CD4-positive, alpha-beta T cell (primary cell): Measurements from ENCODE around the gene DCP1B. TPM values are rescaled to one million over a fixed set of nuclear protein-coding genes. Genes with fewer than 3 reads are reported as not detected.
A peak's percentile ranks its signal among the peaks of the same experiment; 100 is the strongest.

Source experiments
- ATAC-seq: fragments of 200-7000 bp; cut with Tn5 transposase; one replicate; pipeline ENCODE4 v1.10.0; 2022; ENCODE audit warnings: mild to moderate bottlenecking; ENCODE audit not compliant: poor library complexity
- CTCF ChIA-PET: fragments of 350-600 bp; sonication (Branson Sonifier 250); formaldehyde crosslinking; loops from one replicate; lab custom pipeline; 2021; ENCODE audit warnings: antibody characterized with exemption, inconsistent platforms; lab: Charles Lee
- POLR2A ChIA-PET: fragments of 350-600 bp; sonication (Branson Sonifier 250); formaldehyde crosslinking; loops from one replicate; lab custom pipeline; 2021; ENCODE audit warnings: antibody characterized with exemption, inconsistent platforms; lab: Charles Lee
- DNase-seq, 14 experiments: peaks; one replicate each; pipeline ENCODE4 v3.0.0-alpha.2; 2013 to 2020; ENCODE audit warnings: mixed read lengths in 2 of 14
- H3K27ac ChIP-seq, 2 donors: one replicate each; pipeline versions ENCODE4 v1.5.1 to v1.7.0; 2013; ENCODE audit warnings: low read length in 2 of 2, low read depth in 1 of 2, mild to moderate bottlenecking in 1 of 2
- H3K27me3 ChIP-seq, 2 experiments: 1 replicate in 1 of 2; 2 replicates in 1 of 2; pipeline versions ENCODE4 v1.6.1 to v1.7.0; 2013; ENCODE audit warnings: low read length in 2 of 2, control low read depth in 1 of 2, mild to moderate bottlenecking in 1 of 2, moderate library complexity in 1 of 2; ENCODE audit not compliant: insufficient read depth in 2 of 2, control insufficient read depth in 1 of 2
- H3K36me3 ChIP-seq: one replicate; pipeline ENCODE4 v1.6.1; 2013; ENCODE audit warnings: low read length, control low read depth; ENCODE audit not compliant: insufficient read depth
- H3K4me1 ChIP-seq: one replicate; pipeline ENCODE4 v1.6.1; 2013; ENCODE audit warnings: low read length, control low read depth; ENCODE audit not compliant: insufficient read depth
- H3K4me3 ChIP-seq: one replicate; pipeline ENCODE4 v1.5.1; 2013; ENCODE audit warnings: mild to moderate bottlenecking, low read length, moderate library complexity
- H3K9me3 ChIP-seq, 2 experiments: 1 replicate in 1 of 2; 2 replicates in 1 of 2; pipeline versions ENCODE4 v1.6.1 to v1.7.0; 2013; ENCODE audit warnings: low read length in 2 of 2, mild to moderate bottlenecking in 2 of 2, control low read depth in 1 of 2, moderate library complexity in 1 of 2; ENCODE audit not compliant: control insufficient read depth in 1 of 2, insufficient read depth in 1 of 2
- H3K27ac Mint-ChIP-seq: one replicate; pipeline ENCODE4 v1.8.0; 2020; ENCODE audit warnings: mixed read lengths
- H3K27me3 Mint-ChIP-seq: one replicate; pipeline ENCODE4 v1.8.0; 2021; ENCODE audit warnings: mixed read lengths
- H3K36me3 Mint-ChIP-seq: one replicate; pipeline ENCODE4 v1.8.0; 2021; ENCODE audit warnings: low read depth, mixed read lengths
- H3K4me1 Mint-ChIP-seq: one replicate; pipeline ENCODE4 v1.8.0; 2021; ENCODE audit warnings: low read depth, mixed read lengths
- H3K4me3 Mint-ChIP-seq: one replicate; pipeline ENCODE4 v1.8.0; 2020; ENCODE audit warnings: mild to moderate bottlenecking, mixed read lengths
- H3K9me3 Mint-ChIP-seq: one replicate; pipeline ENCODE4 v1.8.0; 2020; ENCODE audit warnings: mixed read lengths
- CTCF ChIP-seq: fragments of 200-600 bp; IDR thresholded peaks from one replicate; pipeline ENCODE4 v1.8.0; 2022; ENCODE audit warnings: antibody characterized with exemption, mild to moderate bottlenecking
- intact Hi-C, 2 experiments: fragments of 100-400 bp; cut with DNase I in 1 of 2; cut with micrococcal nuclease in 1 of 2; formaldehyde crosslinking; loops; one replicate each; pipeline versions ENCODE4 v1.15.1 to v1.9.0; 2023 to 2025; cut with DNase I, micrococcal nuclease
- total RNA-seq, 174 experiments: library from RNA in 2 of 174; stranded (reverse) in 2 of 174; gene quantifications; one replicate each; pipeline ENCODE4 v1.2.3 and lab custom pipeline; 2021 to 2026

DCP1B gene
- total RNA-seq, 2 experiments from 2014 or later, result 4.3 to 4.6 TPM

GRCh38 chr12:1915082-1915968 is 88.9 kb downstream of the DCP1B start:
- ATAC-seq (peak; percentile 88), DNase-seq (peak in 11 of 14 experiments; percentile 12 to 73 (median 31))
- Histone ChIP-seq H3K4me3 (no peak overlapping the region), H3K36me3 (no peaks in the 10 kb centered on the region), H3K27ac (no peak overlapping the region), H3K27me3 (no peaks in the 10 kb centered on the region), H3K4me1 (peaks cover 28% of the 10 kb centered on the region), H3K9me3 (no peaks in the 10 kb centered on the region)
- peak overlapping the region; percentile 53 for H3K27ac Mint-ChIP-seq
- CTCF ChIA-PET, result interaction anchor here (0.8 kb wide), 1 partner anchor 24 kb away, joined by 4 read pairs; no protein-coding TSS in a partner anchor
- POLR2A ChIA-PET, result interaction anchor here (0.9 to 1.6 kb wide), 7 partner anchors 12 to 245 kb away, joined by 3 to 5 read pairs (median 3); partner anchors contain the start of gene DCP1B
- H3K27me3 Mint-ChIP-seq, result peaks cover 9% of the 10 kb centered on the region
- no peaks in the 10 kb centered on the region for H3K36me3 Mint-ChIP-seq
- intact Hi-C loops, result no loop called here
- no peaks in the 10 kb centered on the region for H3K9me3 Mint-ChIP-seq
- H3K4me1 Mint-ChIP-seq, result peaks cover 32% of the 10 kb centered on the region
- TF ChIP-seq CTCF, result no peak
- H3K4me3 Mint-ChIP-seq, result peak overlapping the region; percentile 26

DNA sequence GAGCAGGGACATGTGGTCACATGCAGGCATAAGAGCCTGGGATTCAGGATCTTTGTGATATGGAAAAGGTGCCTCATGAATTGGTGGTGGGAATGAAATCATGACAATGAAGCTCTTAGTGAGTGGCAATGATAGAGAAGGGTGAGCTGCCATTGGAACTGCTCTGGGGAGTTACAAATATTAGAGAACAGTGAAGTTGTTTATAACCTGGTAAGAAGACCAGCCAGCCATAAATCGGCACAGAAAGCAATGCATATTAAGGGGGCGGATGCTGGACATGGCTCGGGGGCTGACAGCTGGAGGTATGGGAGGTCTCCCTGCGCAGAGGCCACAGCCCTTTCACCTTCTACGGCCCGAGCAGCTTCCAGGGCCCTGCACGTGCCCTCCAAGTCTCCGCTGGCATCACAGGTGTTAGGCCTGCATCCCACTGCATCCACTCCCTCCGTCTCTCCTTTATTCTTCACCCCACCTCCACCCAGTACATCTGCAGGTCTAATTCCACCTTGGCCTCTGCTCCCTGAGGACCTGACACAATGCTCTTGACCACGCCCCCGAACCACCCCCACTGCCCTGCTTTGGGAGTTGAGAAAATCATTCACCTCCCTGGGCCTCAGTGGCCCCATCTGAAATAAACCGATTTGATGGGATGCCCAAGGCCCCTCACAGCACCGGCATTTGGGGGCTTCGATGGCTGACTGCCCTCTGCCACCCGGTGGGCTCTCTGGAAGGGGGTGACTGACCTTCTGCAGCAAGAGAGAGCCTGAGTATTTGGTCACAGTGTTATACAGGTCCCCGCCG is 89.9 kb downstream of the DCP1B start:
- intact Hi-C loops, result no loop called here
- H3K9me3 ChIP-seq, result peaks cover 0 to 5% of the 10 kb centered on the region in 2 experiments
- Mint-ChIP-seq H3K9me3 (no peaks in the 10 kb centered on the region), H3K36me3 (no peaks in the 10 kb centered on the region), H3K27me3 (peaks cover 12% of the 10 kb centered on the region), H3K27ac (peak overlapping the region; percentile 53), H3K4me1 (peaks cover 32% of the 10 kb centered on the region), H3K4me3 (no peak overlapping the region)
- H3K36me3 ChIP-seq, result no peaks in the 10 kb centered on the region
- ATAC-seq (no peak), DNase-seq (peak in 2 of 14 experiments; percentile 0 to 19)
- no peak overlapping the region for H3K4me3 ChIP-seq
- H3K4me1 ChIP-seq, result peaks cover 28% of the 10 kb centered on the region
- POLR2A ChIA-PET, result interaction anchor here (1.0 kb wide), 1 partner anchor 118 kb away, joined by 3 read pairs; no protein-coding TSS in a partner anchor
- CTCF ChIA-PET, result no interaction called here
- H3K27me3 ChIP-seq, result no peaks in the 10 kb centered on the region
- no peak overlapping the region for H3K27ac ChIP-seq
- no peak for TF ChIP-seq CTCF

DNA sequence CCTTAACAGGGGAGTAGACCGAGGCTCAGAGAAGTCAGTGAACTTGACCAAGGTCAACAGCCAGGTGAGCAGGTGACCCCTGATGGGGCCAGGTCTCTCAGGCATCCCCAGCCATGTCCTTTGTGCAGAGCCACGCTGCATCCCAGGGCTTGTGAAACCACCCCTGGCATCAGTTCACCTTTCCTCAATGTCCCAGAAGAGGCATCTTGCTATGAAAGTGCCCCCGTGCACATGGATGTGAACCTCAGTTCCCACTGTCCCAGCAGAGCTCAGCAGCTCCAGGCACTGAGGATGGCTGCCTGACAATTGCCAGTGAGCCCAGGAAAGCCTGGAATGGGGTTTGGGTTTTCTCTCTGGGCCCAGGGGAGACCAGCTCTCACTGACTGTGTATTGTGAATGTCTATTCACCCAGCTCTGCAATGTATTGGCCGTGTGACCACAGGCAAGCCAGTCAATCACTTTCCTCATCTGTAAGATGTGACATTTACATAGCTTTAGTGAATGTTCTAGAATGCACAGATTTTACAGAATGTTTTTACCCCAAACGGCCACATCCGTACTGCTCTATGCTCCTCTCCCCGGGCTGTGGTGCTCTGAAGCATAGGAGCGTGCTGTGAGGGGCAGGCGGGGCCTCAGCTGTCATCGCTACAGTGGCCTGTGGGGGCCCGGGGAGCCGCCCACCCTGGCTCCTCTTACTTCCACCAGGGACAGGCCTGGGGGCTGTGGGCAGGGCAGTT is 90.7 kb downstream of the DCP1B start:
- Mint-ChIP-seq H3K36me3 (no peaks in the 10 kb centered on the region), H3K4me1 (peaks cover 32% of the 10 kb centered on the region), H3K27me3 (peaks cover 9% of the 10 kb centered on the region), H3K9me3 (no peaks in the 10 kb centered on the region), H3K4me3 (no peak overlapping the region), H3K27ac (no peak overlapping the region)
- Histone ChIP-seq H3K4me3 (no peak overlapping the region), H3K27ac (no peak overlapping the region), H3K27me3 (no peaks in the 10 kb centered on the region), H3K4me1 (peaks cover 28% of the 10 kb centered on the region), H3K9me3 (peaks cover 0 to 12% of the 10 kb centered on the region in 2 experiments), H3K36me3 (no peaks in the 10 kb centered on the region)
- POLR2A ChIA-PET, result interaction anchor here (1.0 kb wide), 1 partner anchor 118 kb away, joined by 3 read pairs; no protein-coding TSS in a partner anchor
- peak in 1 of 14 experiments; percentile 5 for DNase-seq
- ATAC-seq, result no peak
- TF ChIP-seq CTCF, result no peak
- intact Hi-C loops, result no loop called here
- CTCF ChIA-PET, result no interaction called here
